ENCODE data around the gene TDRD3. TPM values are rescaled to one million over a fixed set of nuclear protein-coding genes. Genes with fewer than 3 reads are reported as not detected.
A peak's percentile ranks its signal among the peaks of the same experiment; 100 is the strongest.

TDRD3 gene
- total RNA-seq, 2 donors from 2014 or later = 20.0 to 22.7 TPM

DNA sequence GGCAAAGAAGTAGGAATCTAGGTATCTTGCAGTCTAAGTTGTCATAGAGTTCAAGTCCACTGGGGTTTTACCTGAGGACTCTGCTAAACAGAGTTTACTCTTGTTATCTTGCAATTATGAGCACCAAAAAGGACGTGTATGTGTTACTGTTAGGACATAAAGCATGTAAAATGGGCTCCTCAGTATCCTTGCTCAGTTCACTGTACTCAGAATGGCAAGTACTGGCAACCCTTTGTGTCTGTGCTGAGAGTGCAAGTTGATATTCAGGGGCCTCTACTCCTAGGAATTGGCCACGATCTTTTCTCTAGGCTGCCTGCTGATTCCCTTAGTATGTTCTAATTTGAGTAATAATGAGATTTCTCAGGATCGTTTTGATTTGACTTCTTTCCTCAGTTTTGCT is 13.3 kb downstream of the TDRD3 start:
- 51 to 64% methylated on average over 3 of the region's 3 CpGs for WGBS, 2 donors
- ATAC-seq (no peak), DNase-seq (no peak)
- Histone ChIP-seq H3K27ac (no peak overlapping the region), H3K36me3 (replicated peaks in 1 of 2; ENCODE audit: insufficient read depth in 1 of 2, low read depth in 2 of 2) (no peaks in the 10 kb centered on the region), H3K9me3 (no peaks in the 10 kb centered on the region), H3K4me1 (peaks cover 57% of the 10 kb centered on the region), H3K27me3 (no peaks in the 10 kb centered on the region), H3K4me3 (no peak overlapping the region)
- intact Hi-C loops (cut with DNase I) = no loop called here
- no peak for TF ChIP-seq POLR2A (IDR thresholded peaks at IDR 0.05)
- TF ChIP-seq, protein P1, sequence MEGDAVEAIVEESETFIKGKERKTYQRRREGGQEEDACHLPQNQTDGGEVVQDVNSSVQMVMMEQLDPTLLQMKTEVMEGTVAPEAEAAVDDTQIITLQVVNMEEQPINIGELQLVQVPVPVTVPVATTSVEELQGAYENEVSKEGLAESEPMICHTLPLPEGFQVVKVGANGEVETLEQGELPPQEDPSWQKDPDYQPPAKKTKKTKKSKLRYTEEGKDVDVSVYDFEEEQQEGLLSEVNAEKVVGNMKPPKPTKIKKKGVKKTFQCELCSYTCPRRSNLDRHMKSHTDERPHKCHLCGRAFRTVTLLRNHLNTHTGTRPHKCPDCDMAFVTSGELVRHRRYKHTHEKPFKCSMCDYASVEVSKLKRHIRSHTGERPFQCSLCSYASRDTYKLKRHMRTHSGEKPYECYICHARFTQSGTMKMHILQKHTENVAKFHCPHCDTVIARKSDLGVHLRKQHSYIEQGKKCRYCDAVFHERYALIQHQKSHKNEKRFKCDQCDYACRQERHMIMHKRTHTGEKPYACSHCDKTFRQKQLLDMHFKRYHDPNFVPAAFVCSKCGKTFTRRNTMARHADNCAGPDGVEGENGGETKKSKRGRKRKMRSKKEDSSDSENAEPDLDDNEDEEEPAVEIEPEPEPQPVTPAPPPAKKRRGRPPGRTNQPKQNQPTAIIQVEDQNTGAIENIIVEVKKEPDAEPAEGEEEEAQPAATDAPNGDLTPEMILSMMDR (IDR thresholded peaks at IDR 0.05) = no peak

DNA sequence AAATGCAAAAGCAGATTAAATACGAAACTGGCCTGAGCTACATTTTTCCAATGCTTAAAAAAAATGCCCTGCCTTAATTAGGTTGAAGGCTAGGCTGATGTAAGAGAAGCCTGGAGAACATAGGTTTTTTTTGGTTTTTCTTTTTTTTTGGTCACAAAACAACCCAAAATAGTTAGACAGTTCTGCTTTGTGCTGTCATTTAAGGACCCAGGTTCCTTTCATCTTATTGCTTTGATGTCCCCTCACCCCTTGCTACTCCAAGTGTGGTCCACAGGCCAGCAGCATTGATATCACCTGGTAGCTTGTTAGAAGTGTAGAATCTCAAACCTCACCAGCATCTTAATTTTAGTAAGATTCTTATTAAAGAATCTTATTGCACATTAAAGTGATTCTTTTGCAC is 14.4 kb downstream of the TDRD3 start:
- no peaks in the 10 kb centered on the region for H3K9me3 ChIP-seq
- no peak overlapping the region for H3K4me3 ChIP-seq
- ATAC-seq (no peak), DNase-seq (no peak)
- WGBS, 2 donors = 36 to 41% methylated on average over 1 of the region's 1 CpG
- peak overlapping the region in 1 of 4 donors; percentile 56 for H3K27ac ChIP-seq
- peaks cover 67% of the 10 kb centered on the region for H3K4me1 ChIP-seq
- no peak for TF ChIP-seq POLR2A (IDR thresholded peaks at IDR 0.05)
- TF ChIP-seq, protein P1 (IDR thresholded peaks at IDR 0.05) = no peak
- intact Hi-C loops (cut with DNase I) = no loop called here
- no peaks in the 10 kb centered on the region for H3K27me3 ChIP-seq
- no peaks in the 10 kb centered on the region for H3K36me3 ChIP-seq (replicated peaks in 1 of 2; ENCODE audit: insufficient read depth in 1 of 2, low read depth in 2 of 2)

DNA sequence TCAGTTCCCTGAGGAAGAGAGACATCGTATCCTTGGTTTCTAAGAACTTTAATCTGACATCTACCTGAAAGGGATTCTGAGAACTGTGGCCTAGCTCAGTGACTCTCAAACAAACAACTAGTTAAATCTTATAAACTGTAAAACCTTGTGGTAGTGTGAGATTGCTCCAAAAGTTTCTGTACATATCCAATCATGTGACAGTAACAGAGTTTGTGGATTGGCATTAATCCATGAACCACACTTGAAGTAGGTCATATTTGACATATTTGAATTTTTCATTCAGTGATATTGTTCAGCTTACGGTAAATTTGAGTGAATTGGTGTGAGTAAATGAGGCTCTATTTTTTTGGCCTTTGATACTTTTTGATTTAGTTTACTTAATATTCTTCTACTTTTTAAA is 15.0 kb downstream of the TDRD3 start:
- H3K27me3 ChIP-seq = no peaks in the 10 kb centered on the region
- H3K27ac ChIP-seq = peak overlapping the region in 1 of 4 donors; percentile 56
- no peaks in the 10 kb centered on the region for H3K9me3 ChIP-seq
- no peaks in the 10 kb centered on the region for H3K36me3 ChIP-seq (replicated peaks in 1 of 2; ENCODE audit: insufficient read depth in 1 of 2, low read depth in 2 of 2)
- DNase-seq (no peak), ATAC-seq (no peak)
- H3K4me3 ChIP-seq = no peak overlapping the region
- TF ChIP-seq POLR2A (IDR thresholded peaks at IDR 0.05) = no peak
- TF ChIP-seq, protein P1 (IDR thresholded peaks at IDR 0.05) = no peak
- peaks cover 67% of the 10 kb centered on the region for H3K4me1 ChIP-seq
- intact Hi-C loops (cut with DNase I) = no loop called here
- WGBS, 2 donors = 32 to 39% methylated on average over 2 of the region's 2 CpGs

DNA sequence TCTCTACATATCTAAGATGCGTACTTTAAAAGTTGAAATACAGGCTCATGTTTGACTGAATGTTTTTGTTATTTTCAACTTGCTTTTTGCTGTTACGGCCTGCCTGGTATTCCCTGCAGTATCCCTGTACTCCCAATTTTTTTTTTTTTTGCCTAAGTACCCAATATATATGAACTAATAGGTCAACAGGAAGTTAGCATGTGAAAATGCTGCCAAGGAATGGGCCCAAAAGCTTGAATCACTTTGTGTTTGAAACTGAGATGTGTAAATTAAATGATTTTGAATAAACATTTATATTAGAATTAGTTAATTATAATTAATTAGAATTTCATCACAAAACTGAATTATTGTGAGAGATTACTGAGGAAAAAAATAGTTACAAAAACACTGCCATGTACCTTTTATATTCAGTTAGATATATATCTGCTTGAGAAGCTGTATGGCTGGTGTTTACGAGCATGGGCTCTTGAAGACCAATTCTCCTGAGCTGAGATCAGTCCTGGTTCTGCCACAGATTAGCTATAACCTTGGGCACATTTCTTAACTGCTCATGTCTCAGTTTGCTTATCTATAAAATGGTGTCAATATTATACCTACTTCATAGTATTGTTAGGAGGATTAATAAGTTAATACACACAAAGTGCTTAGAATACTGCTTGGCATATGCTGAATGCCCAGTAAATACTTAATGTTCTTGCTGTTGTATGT is 16.0 kb downstream of the TDRD3 start:
- WGBS, 2 donors = 62 to 65% methylated on average over 3 of the region's 3 CpGs
- no peak overlapping the region for H3K4me3 ChIP-seq
- ATAC-seq (no peak), DNase-seq (peak in 1 of 4 donors; percentile 18)
- H3K9me3 ChIP-seq = no peaks in the 10 kb centered on the region
- H3K27ac ChIP-seq = peak overlapping the region in 1 of 4 donors; percentile 56
- no peaks in the 10 kb centered on the region for H3K27me3 ChIP-seq
- intact Hi-C loops (cut with DNase I) = no loop called here
- TF ChIP-seq, protein P1 (IDR thresholded peaks at IDR 0.05) = no peak
- TF ChIP-seq POLR2A (IDR thresholded peaks at IDR 0.05) = no peak
- H3K36me3 ChIP-seq (replicated peaks in 1 of 2; ENCODE audit: insufficient read depth in 1 of 2, low read depth in 2 of 2) = no peaks in the 10 kb centered on the region
- H3K4me1 ChIP-seq = peaks cover 67% of the 10 kb centered on the region

DNA sequence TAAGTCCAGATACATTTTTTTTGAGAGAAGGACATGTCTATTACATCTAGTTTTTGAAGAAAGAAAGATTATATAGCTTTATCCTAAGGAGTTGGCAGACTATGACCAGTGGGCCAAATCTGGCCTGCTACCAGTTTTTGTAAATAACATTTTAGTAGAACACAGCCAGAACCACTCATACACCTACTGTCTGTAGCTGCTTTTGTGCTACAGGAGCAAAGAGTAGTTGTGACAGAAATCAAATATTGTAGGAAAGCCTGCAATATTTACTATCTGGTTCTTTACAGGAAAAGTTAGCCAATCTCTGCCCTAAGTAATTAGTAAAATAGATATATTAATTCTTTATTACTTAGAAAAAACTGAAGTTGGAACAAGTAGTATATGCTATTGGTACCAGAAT is 17.2 kb downstream of the TDRD3 start:
- no peak for TF ChIP-seq POLR2A (IDR thresholded peaks at IDR 0.05)
- TF ChIP-seq, protein P1 (IDR thresholded peaks at IDR 0.05) = no peak
- H3K27ac ChIP-seq = no peak overlapping the region
- ATAC-seq = no peak
- no peak overlapping the region for H3K4me3 ChIP-seq
- no peaks in the 10 kb centered on the region for H3K27me3 ChIP-seq
- peaks cover 62% of the 10 kb centered on the region for H3K4me1 ChIP-seq
- intact Hi-C loops (cut with DNase I) = no loop called here
- DNase-seq = no peak
- H3K9me3 ChIP-seq = no peaks in the 10 kb centered on the region
- H3K36me3 ChIP-seq (replicated peaks in 1 of 2; ENCODE audit: insufficient read depth in 1 of 2, low read depth in 2 of 2) = no peaks in the 10 kb centered on the region
